Activated naive CD4-positive, alpha-beta T cell treated with anti-CD3 and anti-CD28 coated beads, Interleukin-2, amount 50 U/mL, for 72 hours (primary cell): ENCODE data around the gene ELAVL1. TPM values are rescaled to one million over a fixed set of nuclear protein-coding genes. Genes with fewer than 3 reads are reported as not detected.
"Not testable (repeated sequence)": the region's sequence is repeated elsewhere in the genome, so short reads cannot be mapped to it uniquely, and the experiment has no call there.

ENCODE experiments used
- ATAC-seq, 2 donors: fragments of 150-1000 bp; cut with Tn5 transposase; 2 replicates each; pipeline ENCODE4 v1.10.0; 2021; ENCODE audit warnings: mild to moderate bottlenecking in 2 of 2, moderate library complexity in 2 of 2
- DNase-seq, 2 donors: peaks; one replicate each; pipeline ENCODE4 v3.0.0; 2021 to 2022; ENCODE audit warnings: low spot score in 2 of 2
- H3K27ac Mint-ChIP-seq, 2 donors: one replicate each; pipeline ENCODE4 v1.8.0; 2022; ENCODE audit warnings: mild to moderate bottlenecking in 2 of 2, mixed read lengths in 2 of 2
- H3K36me3 Mint-ChIP-seq, 2 donors: one replicate each; pipeline ENCODE4 v1.8.0; 2022; ENCODE audit warnings: mixed read lengths in 2 of 2
- H3K9me3 Mint-ChIP-seq, 2 donors: one replicate each; pipeline ENCODE4 v1.8.0; 2022; ENCODE audit warnings: mixed read lengths in 2 of 2
- total RNA-seq, 2 donors: library from RNA; stranded (reverse); gene quantifications; one replicate each; pipeline ENCODE4 v1.2.3, GENCODE V29; 2022

The ELAVL1 gene
- 100 to 1,000 TPM; 121 to 146 TPM for total RNA-seq

DNA sequence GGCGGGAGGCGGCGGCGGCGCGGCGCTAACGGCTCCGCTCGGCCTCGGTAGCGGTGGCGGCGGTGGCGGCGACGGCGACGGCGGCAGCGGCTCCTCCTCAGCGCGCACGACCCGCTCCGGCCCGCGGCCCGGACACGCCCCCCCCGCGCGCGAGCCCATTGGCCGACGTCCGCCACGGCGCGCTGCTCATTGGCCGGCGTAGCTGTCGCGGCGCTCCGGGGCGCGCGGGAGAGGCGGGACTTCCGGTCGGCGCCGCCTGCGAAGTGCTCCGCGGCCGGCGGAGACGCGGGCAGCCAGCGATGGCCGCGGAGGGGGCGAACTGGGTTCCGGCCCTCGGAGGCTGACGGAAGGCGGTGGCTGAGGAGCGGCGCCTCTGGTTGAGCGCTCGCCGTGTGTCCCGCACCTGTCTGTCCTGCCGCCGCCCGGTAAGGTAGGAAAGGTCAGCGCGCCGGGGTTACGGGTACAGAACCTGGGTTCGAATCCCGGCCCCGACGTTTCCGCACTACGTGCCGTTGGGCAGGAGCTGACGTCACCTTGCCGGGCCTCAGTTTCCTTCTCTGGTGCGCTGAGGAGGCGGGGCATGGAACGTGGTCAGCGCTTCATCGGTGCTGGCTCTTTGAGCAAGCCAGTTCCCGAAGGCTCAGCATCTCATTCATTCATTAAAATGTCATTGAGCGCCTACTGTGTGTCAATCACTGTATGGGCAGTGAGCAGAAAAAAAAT lies at the start of gene ELAVL1:
Gene ELAVL1, minus strand, starts transcription at position 108 of the 723 bp plus-strand sequence. CDS start 13,826 bp downstream, outside the sequence.
- DNase-seq (peak; percentile 95 to 96), ATAC-seq (peak; percentile 94 to 95)
- no peaks in the 10 kb centered on the region for H3K9me3 Mint-ChIP-seq
- peak within 1 kb of the TSS; percentile 84 to 97 for H3K27ac Mint-ChIP-seq
- H3K36me3 Mint-ChIP-seq: peaks cover 0 to 11% of the 10 kb centered on the region in 2 donors

GRCh38 chr19:8054169-8054568 lies 48.7 kb upstream of the ELAVL1 start:
- H3K9me3 Mint-ChIP-seq: no peaks in the 10 kb centered on the region
- DNase-seq (no peak), ATAC-seq (no peak)
- no peaks in the 10 kb centered on the region for H3K36me3 Mint-ChIP-seq
- H3K27ac Mint-ChIP-seq: no peak overlapping the region

DNA sequence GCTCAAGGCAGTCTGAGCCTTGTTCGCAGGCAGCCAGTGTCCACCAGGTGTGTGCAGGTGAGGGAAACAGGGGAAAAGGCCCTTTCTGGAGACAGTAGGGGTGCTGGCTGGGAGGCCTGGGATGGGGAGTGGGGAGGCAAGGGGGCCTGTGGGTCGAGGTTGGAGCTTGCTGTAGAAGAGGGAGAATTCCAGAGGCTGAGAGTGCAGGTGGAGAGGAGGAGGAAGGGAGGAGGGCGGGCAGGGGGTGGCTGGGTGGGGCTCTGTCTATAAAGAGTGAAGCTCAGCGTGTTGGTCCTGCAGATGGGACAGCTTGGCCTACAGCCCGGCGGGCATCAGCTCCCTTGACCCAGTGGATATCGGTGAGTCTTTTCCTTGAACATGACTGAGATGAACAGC lies 47.0 kb upstream of the ELAVL1 start, which contains the start of gene CCL25:
Gene CCL25, plus strand, starts transcription at position 297 of the 396 bp plus-strand sequence. CDS start 290 bp downstream, outside the sequence.
- DNase-seq (no peak), ATAC-seq (no peak)
- Mint-ChIP-seq H3K36me3 (no peaks in the 10 kb centered on the region), H3K9me3 (no peaks in the 10 kb centered on the region), H3K27ac (peak within 1 kb of the TSS in 1 of 2 donors; percentile 73)

- no peaks in the 10 kb centered on the region for H3K36me3 Mint-ChIP-seq
- no peak overlapping the region for H3K27ac Mint-ChIP-seq
- ATAC-seq (peak; percentile 87 to 97), DNase-seq (peak; percentile 77 to 86)
- no peaks in the 10 kb centered on the region for H3K9me3 Mint-ChIP-seq
Observed at GRCh38 chr19:8050274-8051096, 45.0 kb upstream of the ELAVL1 start.

DNA sequence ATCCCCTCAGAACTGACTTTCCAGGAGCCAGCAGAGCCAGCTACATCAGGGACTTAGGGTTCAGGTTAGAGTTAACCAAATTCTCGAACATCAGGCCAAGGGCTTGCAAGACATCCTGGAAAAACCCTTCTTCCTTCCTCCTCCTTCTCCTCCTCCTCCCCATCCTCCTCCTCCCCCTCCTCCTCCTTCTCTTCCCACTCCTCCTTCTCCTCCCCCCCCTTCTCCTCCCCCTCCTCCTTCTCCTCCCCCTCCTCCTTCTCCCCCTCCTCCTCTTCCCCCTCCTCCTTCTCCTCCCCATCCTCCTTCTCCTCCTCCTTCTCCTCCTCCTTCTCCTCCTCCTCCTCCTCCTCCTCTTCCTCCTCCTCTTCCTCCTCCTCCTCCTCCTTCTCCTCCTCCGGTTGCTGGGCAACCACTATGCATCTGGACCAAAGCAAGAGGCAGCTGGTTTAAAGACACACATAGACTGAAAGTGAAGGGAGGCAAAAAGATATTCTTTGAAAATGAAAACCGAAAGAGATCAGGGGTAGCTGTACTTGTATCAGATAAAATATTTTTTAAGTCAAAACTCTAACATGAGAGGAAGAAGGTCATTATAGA lies 41.2 kb upstream of the ELAVL1 start:
- H3K27ac Mint-ChIP-seq: no peak overlapping the region
- no peak for DNase-seq
- H3K36me3 Mint-ChIP-seq: no peaks in the 10 kb centered on the region
- H3K9me3 Mint-ChIP-seq: no peaks in the 10 kb centered on the region
- ATAC-seq: no peak

DNA sequence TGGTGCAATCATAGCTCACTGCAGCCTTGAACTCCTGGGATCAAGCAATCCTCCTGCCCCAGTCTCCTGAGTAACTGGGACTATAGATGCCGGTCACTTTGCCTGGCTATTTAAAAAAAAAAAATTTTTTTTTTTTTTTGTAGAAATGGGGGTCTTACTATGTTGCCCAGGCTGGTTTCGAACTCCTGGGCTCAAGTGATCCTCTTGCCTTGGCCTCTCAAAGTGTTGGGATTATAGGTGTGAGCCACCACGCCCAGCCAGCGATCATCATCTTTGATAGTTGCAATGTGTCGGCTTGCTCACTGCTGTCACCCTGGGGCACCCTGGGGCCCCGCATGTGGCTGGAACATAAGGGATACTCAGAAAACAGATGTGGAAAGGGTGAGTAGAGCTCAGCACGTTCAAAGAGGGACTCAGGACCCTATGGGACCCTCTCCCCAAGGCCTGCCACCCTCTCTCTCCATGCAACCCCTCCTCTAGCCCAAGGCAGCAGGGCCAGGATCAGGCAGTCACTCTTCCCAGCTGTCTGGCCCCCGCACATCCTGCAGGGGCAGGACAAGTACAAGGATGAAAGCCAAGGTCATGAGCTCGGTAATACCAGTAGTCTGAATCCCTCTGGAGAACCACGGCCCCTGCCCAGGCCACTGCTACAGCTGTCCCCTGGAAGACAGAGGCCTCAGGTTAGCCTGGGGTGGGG lies 40.6 kb upstream of the ELAVL1 start:
- ATAC-seq: no peak
- DNase-seq: no peak

DNA sequence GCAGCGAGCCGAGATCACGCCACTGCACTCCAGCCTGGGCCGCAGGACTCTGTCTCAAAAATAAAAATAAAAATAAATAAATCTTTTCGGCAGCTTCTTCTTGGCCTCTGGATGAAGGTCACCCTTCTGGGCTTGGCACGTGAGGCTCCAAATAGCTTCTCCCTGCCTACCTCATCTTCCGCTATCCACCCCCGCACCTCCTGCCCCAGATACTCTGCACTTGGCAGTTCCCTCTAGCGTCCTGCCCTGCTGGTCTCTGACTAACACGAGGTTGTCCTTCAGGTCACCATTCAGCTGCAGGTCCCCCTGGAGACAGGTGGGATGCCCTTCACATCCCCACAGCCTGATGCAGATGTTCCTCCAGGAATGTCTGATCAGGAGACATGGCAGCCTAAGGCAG lies 38.6 kb upstream of the ELAVL1 start:
- no peak overlapping the region for H3K27ac Mint-ChIP-seq
- ATAC-seq (no peak), DNase-seq (no peak)
- H3K36me3 Mint-ChIP-seq: no peaks in the 10 kb centered on the region
- H3K9me3 Mint-ChIP-seq: no peaks in the 10 kb centered on the region

More for the DNA sequence above, 40.6 kb upstream of the ELAVL1 start:
- Mint-ChIP-seq H3K9me3 (no peaks in the 10 kb centered on the region), H3K27ac (no peak overlapping the region), H3K36me3 (no peaks in the 10 kb centered on the region)

GRCh38 chr19:8042900-8043299 lies 37.5 kb upstream of the ELAVL1 start:
- ATAC-seq: no peak
- H3K36me3 Mint-ChIP-seq: no peaks in the 10 kb centered on the region

DNA sequence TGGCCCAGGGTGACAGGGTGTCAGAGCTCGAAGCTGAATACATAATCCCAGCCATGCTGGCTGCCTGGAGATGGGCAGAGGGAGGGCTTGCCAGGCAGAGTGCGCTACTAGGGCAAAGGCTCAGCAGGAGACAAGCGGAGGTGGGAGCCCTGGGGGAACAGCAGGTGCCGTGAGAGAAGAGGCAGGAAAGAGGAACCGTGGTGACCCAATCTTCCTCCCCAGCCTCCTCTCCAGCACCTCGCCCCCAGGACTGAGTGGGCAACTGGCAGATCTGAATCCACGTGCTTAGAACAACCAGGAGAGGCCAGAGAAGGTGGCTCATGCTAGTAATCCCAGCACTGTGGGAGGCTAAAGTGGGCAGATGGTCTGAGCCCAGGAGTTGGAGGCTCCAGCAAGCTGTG lies 36.1 kb upstream of the ELAVL1 start:
- Mint-ChIP-seq H3K9me3 (no peaks in the 10 kb centered on the region), H3K36me3 (no peaks in the 10 kb centered on the region), H3K27ac (peak overlapping the region in 1 of 2 donors; percentile 36)
- no peak for DNase-seq
- ATAC-seq: no peak

More at GRCh38 chr19:8042900-8043299, 37.5 kb upstream of the ELAVL1 start:
- Mint-ChIP-seq H3K9me3 (no peaks in the 10 kb centered on the region), H3K27ac (no peak overlapping the region)
- DNase-seq: no peak

GRCh38 chr19:8039231-8039630 lies 33.8 kb upstream of the ELAVL1 start:
- Mint-ChIP-seq H3K27ac (no peak overlapping the region), H3K9me3 (no peaks in the 10 kb centered on the region), H3K36me3 (no peaks in the 10 kb centered on the region)
- ATAC-seq (no peak), DNase-seq (no peak)

- no peaks in the 10 kb centered on the region for H3K9me3 Mint-ChIP-seq
- no peak for ATAC-seq
- DNase-seq: no peak
- H3K27ac Mint-ChIP-seq: no peak overlapping the region
- H3K36me3 Mint-ChIP-seq: no peaks in the 10 kb centered on the region
Observed at GRCh38 chr19:8038815-8039214, 33.4 kb upstream of the ELAVL1 start.

- H3K27ac Mint-ChIP-seq: peak overlapping the region in 1 of 2 donors; percentile 30
- no peaks in the 10 kb centered on the region for H3K9me3 Mint-ChIP-seq
- ATAC-seq: no peak
Observed at GRCh38 chr19:8036434-8037099, 31.1 kb upstream of the ELAVL1 start.

GRCh38 chr19:8034178-8034525 lies 28.7 kb upstream of the ELAVL1 start:
- DNase-seq: no peak
- no peak for ATAC-seq
- Mint-ChIP-seq H3K36me3 (no peaks in the 10 kb centered on the region), H3K27ac (no peak overlapping the region), H3K9me3 (no peaks in the 10 kb centered on the region)

More at GRCh38 chr19:8036434-8037099, 31.1 kb upstream of the ELAVL1 start:
- no peak for DNase-seq
- H3K36me3 Mint-ChIP-seq: no peaks in the 10 kb centered on the region

GRCh38 chr19:8033287-8034177 lies 28.1 kb upstream of the ELAVL1 start:
- not testable (repeated sequence) for ATAC-seq, H3K9me3 Mint-ChIP-seq, DNase-seq, H3K27ac Mint-ChIP-seq, H3K36me3 Mint-ChIP-seq

- no peak overlapping the region for H3K27ac Mint-ChIP-seq
- ATAC-seq (no peak), DNase-seq (no peak)
- H3K9me3 Mint-ChIP-seq: no peaks in the 10 kb centered on the region
- H3K36me3 Mint-ChIP-seq: no peaks in the 10 kb centered on the region
Observed at GRCh38 chr19:8030960-8031359, 25.5 kb upstream of the ELAVL1 start.
